Measurements from ENCODE around the gene HPX. TPM values are rescaled to one million over a fixed set of nuclear protein-coding genes. Genes with fewer than 3 reads are reported as not detected.

The HPX gene
- total RNA-seq, 4 donors from 2014 or later: 1.0 to 7.5 (median 4.8) TPM

- no peaks in the 10 kb centered on the region for H3K9me3 ChIP-seq
- H3K36me3 ChIP-seq: peaks cover 0 to 76% (median 0%) of the 10 kb centered on the region in 3 donors
- peak; percentile 96 for DNase-seq (ENCODE audit: low spot score in 2 of 2)
- peaks cover 0 to 37% (median 22%) of the 10 kb centered on the region in 4 donors for H3K4me1 ChIP-seq
- peak within 1 kb of the TSS; percentile 90 to 96 (median 92) for H3K27ac ChIP-seq
- no peaks in the 10 kb centered on the region for H3K27me3 ChIP-seq
- H3K4me3 ChIP-seq: peak within 1 kb of the TSS; percentile 68 to 91 (median 76)
- WGBS, 2 donors: 0 to 2% methylated on average over 34 to 57 of the region's 66 CpGs
- TF ChIP-seq POLR2A (IDR thresholded peaks at IDR 0.05) (peak; percentile 89 to 95), CTCF (IDR thresholded peaks at IDR 0.05) (peak in 1 of 5 experiments; percentile 32), EP300 (IDR thresholded peaks at IDR 0.05) (peak; percentile 95 to 98)
These were observed 40.5 kb upstream of the HPX start, which contains the start of the genes ARFIP2 and TIMM10B for GRCh38 chr11:6481012-6481923. TSS of gene ARFIP2 (minus strand) at chr11:6481331. CDS start at chr11:6480421, 910 bp downstream. TSS of gene TIMM10B (plus strand) at chr11:6481501. CDS start at chr11:6481517, 16 bp downstream.

GRCh38 chr11:6480299-6480914 lies 39.6 kb upstream of the HPX start:
- TF ChIP-seq POLR2A (IDR thresholded peaks at IDR 0.05) (no peak), CTCF (IDR thresholded peaks at IDR 0.05) (no peak), EP300 (IDR thresholded peaks at IDR 0.05) (no peak)
- Histone ChIP-seq H3K4me1 (peaks cover 0 to 37% (median 22%) of the 10 kb centered on the region in 4 donors), H3K36me3 (peaks cover 0 to 67% (median 0%) of the 10 kb centered on the region in 3 donors), H3K27me3 (no peaks in the 10 kb centered on the region), H3K27ac (peak overlapping the region; percentile 90 to 96 (median 92)), H3K4me3 (peak overlapping the region; percentile 68 to 91 (median 76)), H3K9me3 (no peaks in the 10 kb centered on the region)
- WGBS, 2 donors: 60 to 63% methylated on average over 9 of the region's 9 CpGs
- no peak for DNase-seq (ENCODE audit: low spot score in 2 of 2)

- Histone ChIP-seq H3K4me1 (peaks cover 0 to 40% (median 19%) of the 10 kb centered on the region in 4 donors), H3K27me3 (no peaks in the 10 kb centered on the region), H3K36me3 (peaks cover 0 to 37% (median 0%) of the 10 kb centered on the region in 3 donors), H3K27ac (no peak overlapping the region), H3K4me3 (no peak overlapping the region), H3K9me3 (no peaks in the 10 kb centered on the region)
- 83 to 92% methylated on average over 4 of the region's 4 CpGs for WGBS, 2 donors
- TF ChIP-seq CTCF (IDR thresholded peaks at IDR 0.05) (no peak), POLR2A (IDR thresholded peaks at IDR 0.05) (no peak), EP300 (IDR thresholded peaks at IDR 0.05) (no peak)
- no peak for DNase-seq (ENCODE audit: low spot score in 2 of 2)
These were observed 35.8 kb upstream of the HPX start for GRCh38 chr11:6476571-6476970.

DNA sequence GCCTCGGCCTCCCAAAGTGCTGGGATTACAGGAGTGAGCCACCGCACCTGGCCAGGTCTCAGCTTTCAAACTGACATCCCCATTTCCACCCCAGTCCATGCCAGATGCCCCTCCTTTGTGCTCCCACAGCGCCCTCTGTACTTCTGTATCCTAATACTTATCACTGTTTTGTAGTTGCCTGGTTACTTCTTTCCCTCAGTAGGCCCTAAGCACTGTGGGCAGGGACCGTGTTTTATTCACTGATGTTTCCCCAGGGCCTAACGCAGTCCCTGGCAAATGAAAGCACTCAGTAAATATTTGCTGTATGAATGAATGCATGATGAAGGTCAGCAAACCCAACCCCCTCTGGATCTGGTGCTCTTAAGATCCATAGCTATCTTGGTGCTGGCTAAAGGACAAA lies 35.1 kb upstream of the HPX start:
- Histone ChIP-seq H3K4me1 (peaks cover 0 to 43% (median 19%) of the 10 kb centered on the region in 4 donors), H3K9me3 (no peaks in the 10 kb centered on the region), H3K4me3 (no peak overlapping the region), H3K27ac (no peak overlapping the region), H3K36me3 (peaks cover 0 to 37% (median 0%) of the 10 kb centered on the region in 3 donors), H3K27me3 (no peaks in the 10 kb centered on the region)
- DNase-seq (ENCODE audit: low spot score in 2 of 2): no peak
- TF ChIP-seq CTCF (IDR thresholded peaks at IDR 0.05) (no peak), POLR2A (IDR thresholded peaks at IDR 0.05) (no peak), EP300 (IDR thresholded peaks at IDR 0.05) (no peak)
- WGBS, 2 donors: 71 to 74% methylated on average over 5 of the region's 5 CpGs
